WTC11 (cell line): ENCODE results near the gene WNT2. TPM values are rescaled to one million over a fixed set of nuclear protein-coding genes. Genes with fewer than 3 reads are reported as not detected.

Source experiments
- ATAC-seq: fragments of 200-7000 bp; cut with Tn5 transposase; 2 replicates; pipeline ENCODE4 v1.10.0; 2021; ENCODE audit warnings: mild to moderate bottlenecking, moderate library complexity
- CTCF ChIA-PET: fragments of 300-600 bp; sonication (Branson Sonifier 250); formaldehyde crosslinking; loops from one replicate; lab custom pipeline; 2021; ENCODE audit warnings: antibody characterized with exemption; lab: Charles Lee
- POLR2A ChIA-PET: fragments of 350-600 bp; sonication (Branson Sonifier 250); formaldehyde crosslinking; loops from one replicate; lab custom pipeline; 2021; ENCODE audit warnings: antibody characterized with exemption; lab: Charles Lee
- DNase-seq: peaks from one replicate; pipeline ENCODE4 v3.0.0; 2021; ENCODE audit warnings: low spot score
- H3K27ac Mint-ChIP-seq: 2 replicates; pipeline ENCODE4 v1.8.0; 2021; ENCODE audit warnings: mixed read lengths
- H3K27me3 Mint-ChIP-seq: 2 replicates; pipeline ENCODE4 v1.8.0; 2021; ENCODE audit warnings: low read depth, mild to moderate bottlenecking, moderate library complexity, mixed read lengths
- H3K36me3 Mint-ChIP-seq: 2 replicates; pipeline ENCODE4 v1.8.0; 2021; ENCODE audit warnings: mixed read lengths
- H3K4me1 Mint-ChIP-seq: 2 replicates; pipeline ENCODE4 v1.8.0; 2022; ENCODE audit warnings: mixed read lengths
- H3K4me3 Mint-ChIP-seq: 2 replicates; pipeline ENCODE4 v1.8.0; 2021; ENCODE audit warnings: mild to moderate bottlenecking, moderate library complexity, mixed read lengths
- H3K9me3 Mint-ChIP-seq: 2 replicates; pipeline ENCODE4 v1.8.0; 2021; ENCODE audit warnings: mixed read lengths
- AR ChIP-seq: fragments of 250-450 bp; sonication (Bioruptor Pico); IDR thresholded peaks from 2 replicates; pipeline ENCODE4 v1.9.0; 2021; ENCODE audit warnings: mild to moderate bottlenecking
- CBFB ChIP-seq: sonication (generic); formaldehyde crosslinking; IDR thresholded peaks from 2 replicates; pipeline ENCODE4 v1.8.1; 2022; ENCODE audit warnings: mild to moderate bottlenecking, low read depth, missing genetic modification reagents
- CREM ChIP-seq: sonication (generic); formaldehyde crosslinking; IDR thresholded peaks from 2 replicates; pipeline ENCODE4 v1.8.1; 2022; ENCODE audit warnings: mild to moderate bottlenecking, missing genetic modification reagents, moderate library complexity
- E2F5 ChIP-seq: sonication (generic); formaldehyde crosslinking; IDR thresholded peaks from 2 replicates; pipeline ENCODE4 v1.8.1; 2022; ENCODE audit warnings: mild to moderate bottlenecking, moderate library complexity, missing genetic modification reagents
- ERG ChIP-seq: fragments of 250-450 bp; sonication (Bioruptor Pico); IDR thresholded peaks from 2 replicates; pipeline ENCODE4 v1.8.0; 2021; ENCODE audit warnings: mild to moderate bottlenecking
- ETV6 ChIP-seq: sonication (generic); formaldehyde crosslinking; IDR thresholded peaks from 2 replicates; pipeline ENCODE4 v1.8.1; 2022; ENCODE audit warnings: mild to moderate bottlenecking, missing genetic modification reagents
- HMGA2 ChIP-seq: fragments of 250-450 bp; sonication (Bioruptor Pico); IDR thresholded peaks from 2 replicates; pipeline ENCODE4 v1.4.0; 2021; ENCODE audit warnings: mild to moderate bottlenecking, moderate library complexity
- HMGXB4 ChIP-seq: sonication (generic); formaldehyde crosslinking; IDR thresholded peaks from 2 replicates; pipeline ENCODE4 v1.8.1; 2023; ENCODE audit warnings: mild to moderate bottlenecking, moderate library complexity, missing genetic modification reagents
- JUN ChIP-seq: sonication (generic); formaldehyde crosslinking; IDR thresholded peaks from 2 replicates; pipeline ENCODE4 v1.8.0; 2023; ENCODE audit warnings: mild to moderate bottlenecking, missing genetic modification reagents
- MYBL2 ChIP-seq: sonication (generic); formaldehyde crosslinking; IDR thresholded peaks from 2 replicates; pipeline ENCODE4 v1.8.1; 2023; ENCODE audit warnings: mild to moderate bottlenecking, moderate library complexity, missing genetic modification reagents
- NFE2L1 ChIP-seq: sonication (generic); formaldehyde crosslinking; IDR thresholded peaks from 2 replicates; pipeline ENCODE4 v1.8.1; 2023; ENCODE audit warnings: missing genetic modification reagents
- PREB ChIP-seq: sonication (generic); formaldehyde crosslinking; IDR thresholded peaks from 2 replicates; pipeline ENCODE4 v1.8.1; 2022; ENCODE audit warnings: mild to moderate bottlenecking, missing genetic modification reagents, moderate library complexity, borderline replicate concordance
- RELA ChIP-seq: sonication (generic); formaldehyde crosslinking; IDR thresholded peaks from 2 replicates; pipeline ENCODE4 v1.8.1; 2022; ENCODE audit warnings: missing genetic modification reagents, mild to moderate bottlenecking, borderline replicate concordance
- TCF7 ChIP-seq: sonication (generic); formaldehyde crosslinking; IDR thresholded peaks from 2 replicates; pipeline ENCODE4 v1.8.0; 2022; ENCODE audit warnings: mild to moderate bottlenecking, low read depth, missing genetic modification reagents, moderate library complexity
- TEAD4 ChIP-seq: sonication (generic); formaldehyde crosslinking; IDR thresholded peaks from 2 replicates; pipeline ENCODE4 v1.8.0; 2022; ENCODE audit warnings: mild to moderate bottlenecking, missing genetic modification reagents
- USF1 ChIP-seq: sonication (generic); formaldehyde crosslinking; IDR thresholded peaks from 2 replicates; pipeline ENCODE4 v1.8.0; 2022; ENCODE audit warnings: mild to moderate bottlenecking, missing genetic modification reagents
- ZNF138 ChIP-seq: sonication (generic); formaldehyde crosslinking; conservative IDR thresholded peaks from 2 replicates; pipeline ENCODE4 v1.8.1; 2022; ENCODE audit warnings: mild to moderate bottlenecking, moderate library complexity, missing genetic modification reagents
- ZNF396 ChIP-seq: fragments of 250-450 bp; sonication (Bioruptor Pico); IDR thresholded peaks from 2 replicates; pipeline ENCODE4 v1.8.0; 2021; ENCODE audit warnings: mild to moderate bottlenecking, moderate library complexity, borderline replicate concordance
- ZNF416 ChIP-seq: fragments of 250-450 bp; sonication (Bioruptor Pico); IDR thresholded peaks from 2 replicates; pipeline ENCODE4 v1.9.0; 2021; ENCODE audit warnings: mild to moderate bottlenecking, inconsistent platforms
- ZNF425 ChIP-seq: fragments of 250-450 bp; sonication (Bioruptor Pico); conservative IDR thresholded peaks from 2 replicates; pipeline ENCODE4 v1.9.0; 2021; ENCODE audit warnings: mild to moderate bottlenecking
- ZSCAN18 ChIP-seq: fragments of 250-450 bp; sonication (Bioruptor Pico); IDR thresholded peaks from 2 replicates; pipeline ENCODE4 v2.1.2; 2022; ENCODE audit warnings: mild to moderate bottlenecking, moderate library complexity
- total RNA-seq: library from RNA; stranded (reverse); gene quantifications from 3 replicates; pipeline ENCODE4 v1.2.3, GENCODE V29; 2021

The WNT2 gene
- total RNA-seq, 1 experiment from 2014 or later, result not detected

- H3K4me1 Mint-ChIP-seq, result no peaks in the 10 kb centered on the region
- ChIA-PET CTCF (no interaction called here), POLR2A (no interaction called here)
- no peak overlapping the region for H3K4me3 Mint-ChIP-seq
- H3K27ac Mint-ChIP-seq, result no peak overlapping the region
- DNase-seq, result no peak
- ATAC-seq, result no peak
- peaks cover 4% of the 10 kb centered on the region; the same call in 1 of the 2 replicates for H3K9me3 Mint-ChIP-seq
- TF ChIP-seq CREM (CRISPR knock-in tag), result no peak
- no peak for TF ChIP-seq ZNF416 (CRISPR knock-in tag)
- no peak for TF ChIP-seq RELA (CRISPR knock-in tag)
- TF ChIP-seq ERG, result no peak
- no peak for TF ChIP-seq MYBL2 (CRISPR knock-in tag)
- no peak for TF ChIP-seq ETV6
- H3K27me3 Mint-ChIP-seq, result no peaks in the 10 kb centered on the region
- no peaks in the 10 kb centered on the region for H3K36me3 Mint-ChIP-seq
These were observed 53.0 kb downstream of the WNT2 start for GRCh38 chr7:117269886-117270285.

- H3K27ac Mint-ChIP-seq, result no peak overlapping the region
- no peak for ATAC-seq
- TF ChIP-seq ZSCAN18, result no peak
- TF ChIP-seq CBFB (CRISPR knock-in tag), result no peak
- TF ChIP-seq HMGXB4, result no peak
- TF ChIP-seq TEAD4 (CRISPR knock-in tag), result no peak
- TF ChIP-seq NFE2L1 (CRISPR knock-in tag), result no peak
- no peak for TF ChIP-seq ZNF396 (CRISPR knock-in tag)
- no peak for TF ChIP-seq JUN (CRISPR knock-in tag)
- peaks cover 4% of the 10 kb centered on the region; the same call in 1 of the 2 replicates for H3K9me3 Mint-ChIP-seq
- no peaks in the 10 kb centered on the region for H3K36me3 Mint-ChIP-seq
- H3K4me3 Mint-ChIP-seq, result no peak overlapping the region
- H3K4me1 Mint-ChIP-seq, result no peaks in the 10 kb centered on the region
- H3K27me3 Mint-ChIP-seq, result no peaks in the 10 kb centered on the region
- CTCF ChIA-PET, result no interaction called here
- POLR2A ChIA-PET, result no interaction called here
- no peak for DNase-seq
These were observed 53.4 kb downstream of the WNT2 start for GRCh38 chr7:117269417-117269816.

GRCh38 chr7:117264716-117265115 is 58.1 kb downstream of the WNT2 start:
- ChIA-PET POLR2A (interaction anchor here (0.6 to 0.7 kb wide), 2 partner anchors 25 to 68 kb away, joined by 3 to 5 read pairs; no protein-coding TSS in a partner anchor), CTCF (interaction anchor here (0.6 kb wide), 1 partner anchor 13 kb away, joined by 5 read pairs; no protein-coding TSS in a partner anchor)
- no peak for ATAC-seq
- H3K9me3 Mint-ChIP-seq, result peaks cover 4% of the 10 kb centered on the region; the same call in 1 of the 2 replicates
- H3K27me3 Mint-ChIP-seq, result no peaks in the 10 kb centered on the region
- H3K4me3 Mint-ChIP-seq, result no peak overlapping the region
- no peak for DNase-seq
- no peaks in the 10 kb centered on the region for H3K4me1 Mint-ChIP-seq
- H3K36me3 Mint-ChIP-seq, result no peaks in the 10 kb centered on the region
- H3K27ac Mint-ChIP-seq, result no peak overlapping the region
- no peak for TF ChIP-seq ZNF138 (CRISPR knock-in tag)
- no peak for TF ChIP-seq TCF7 (CRISPR knock-in tag)
- no peak for TF ChIP-seq ETV6
- no peak for TF ChIP-seq USF1 (CRISPR knock-in tag)
- no peak for TF ChIP-seq ZNF425 (CRISPR knock-in tag)
- TF ChIP-seq HMGA2 (CRISPR knock-in tag), result no peak
- no peak for TF ChIP-seq AR (CRISPR knock-in tag)
- TF ChIP-seq PREB (CRISPR knock-in tag), result no peak
- TF ChIP-seq E2F5 (CRISPR knock-in tag), result no peak
